ENCODE data around the gene FAM20A.

FAM20A gene

GRCh38 chr17:68594552-68594951 is 6.6 kb downstream of the FAM20A start:
- Histone ChIP-seq H3K4me3 (ENCODE audit: low read depth, low read length) (no peak overlapping the region), H3K9me3 (ENCODE audit: control insufficient read depth, insufficient read depth, low read depth, low read length) (no peaks in the 10 kb centered on the region), H3K36me3 (ENCODE audit: control insufficient read depth in 2 of 2, insufficient read depth in 1 of 2, low read length in 2 of 2) (no peaks in the 10 kb centered on the region), H3K4me1 (ENCODE audit: control insufficient read depth, insufficient read depth, low read length) (peaks cover 7% of the 10 kb centered on the region), H3K27ac (ENCODE audit: extremely low read depth, low read depth, low read length) (no peak overlapping the region)
- TF ChIP-seq ZNF791 (tag by site-specific recombination; IDR thresholded peaks at IDR 0.05) (no peak), ZNF660 (tag by site-specific recombination; IDR thresholded peaks at IDR 0.05) (no peak), ZNF529 (tag by site-specific recombination; IDR thresholded peaks at IDR 0.05; ENCODE audit: insufficient replicate concordance) (no peak), ZNF580 (tag by site-specific recombination; IDR thresholded peaks at IDR 0.05) (no peak), PRDM6 (tag by site-specific recombination; IDR thresholded peaks at IDR 0.05) (no peak), ZNF692 (tag by site-specific recombination; IDR thresholded peaks at IDR 0.05) (no peak), SP2 (tag by site-specific recombination; IDR thresholded peaks at IDR 0.05) (no peak), ZNF146 (tag by site-specific recombination; IDR thresholded peaks at IDR 0.05) (no peak), HOXA7 (CRISPR knock-in tag; IDR thresholded peaks at IDR 0.05; ENCODE audit: borderline replicate concordance) (no peak)
- ChIA-PET CTCF (interaction anchor here (0.6 kb wide), 1 partner anchor 937 kb away, joined by 3 read pairs; no protein-coding TSS in a partner anchor), POLR2A (no interaction called here)

DNA sequence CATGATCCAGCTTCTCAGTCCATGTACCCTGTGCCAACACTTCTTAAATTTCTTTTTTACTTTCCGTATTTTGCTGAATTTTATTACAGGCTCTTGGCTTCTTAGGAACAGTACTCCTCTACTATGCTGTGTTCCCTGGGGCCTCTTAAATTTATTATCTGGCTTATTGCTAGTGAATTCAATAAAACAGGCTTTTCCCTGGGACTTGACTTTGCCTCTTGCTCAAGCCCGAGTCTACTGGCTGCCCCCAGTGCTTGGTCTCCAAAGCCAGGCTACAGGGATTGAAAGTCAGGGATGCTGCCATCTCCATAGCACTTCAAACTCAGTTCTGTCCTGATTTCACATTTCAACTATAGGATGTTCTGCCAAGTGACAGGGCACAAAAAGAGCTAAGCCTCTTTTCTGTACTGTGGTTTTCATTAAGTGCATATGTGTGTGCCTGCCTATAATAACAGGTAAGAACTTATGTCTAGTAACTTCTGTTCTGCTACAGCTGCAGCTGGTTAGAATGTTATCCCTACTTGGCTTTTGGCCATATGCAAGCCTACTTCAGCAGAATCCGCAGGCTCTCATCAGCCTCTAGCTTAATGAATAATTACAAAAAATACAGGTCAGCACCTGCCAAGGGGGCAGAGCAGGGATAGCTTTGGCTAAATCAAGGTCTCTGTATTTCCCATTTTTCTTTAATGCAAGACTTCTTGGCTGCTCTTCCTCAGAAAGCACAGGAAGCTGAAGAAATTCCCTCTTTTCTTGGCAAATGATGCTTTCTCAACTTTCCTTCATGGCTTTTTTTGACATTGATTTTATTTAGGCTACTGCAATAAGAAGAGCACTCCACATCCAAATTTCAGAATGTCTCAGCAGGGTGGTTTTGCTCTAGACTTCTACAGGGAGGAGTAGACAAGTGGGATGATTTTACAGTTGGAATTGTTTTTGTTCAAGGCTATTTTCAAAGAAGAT is 8.2 kb downstream of the FAM20A start:
- H3K27ac ChIP-seq (ENCODE audit: extremely low read depth, low read depth, low read length): no peak overlapping the region
- CTCF ChIA-PET: interaction anchor here (0.5 to 3.4 kb wide), 4 partner anchors 21 to 1431 kb away, joined by 3 to 16 read pairs (median 3); no protein-coding TSS in a partner anchor
- POLR2A ChIA-PET: no interaction called here
- H3K36me3 ChIP-seq (ENCODE audit: control insufficient read depth in 2 of 2, insufficient read depth in 1 of 2, low read length in 2 of 2): no peaks in the 10 kb centered on the region
- TF ChIP-seq ZNF624 (tag by site-specific recombination; IDR thresholded peaks at IDR 0.05) (no peak), HOXA7 (CRISPR knock-in tag; IDR thresholded peaks at IDR 0.05; ENCODE audit: borderline replicate concordance) (no peak), ZNF362 (tag by site-specific recombination; IDR thresholded peaks at IDR 0.05) (no peak), GLIS2 (tag by site-specific recombination; IDR thresholded peaks at IDR 0.05) (no peak), ZNF114 (tag by site-specific recombination; IDR thresholded peaks at IDR 0.05) (no peak), ZNF623 (tag by site-specific recombination; IDR thresholded peaks at IDR 0.05) (no peak), GLI4 (tag by site-specific recombination; IDR thresholded peaks at IDR 0.05) (no peak), ZNF510 (tag by site-specific recombination; IDR thresholded peaks at IDR 0.05; ENCODE audit: insufficient replicate concordance) (no peak), EGR2 (tag by site-specific recombination; IDR thresholded peaks at IDR 0.05; ENCODE audit: low read depth) (no peak), ZNF146 (tag by site-specific recombination; IDR thresholded peaks at IDR 0.05) (no peak), YY1 (tag by site-specific recombination; IDR thresholded peaks at IDR 0.05) (no peak), SCRT1 (tag by site-specific recombination; IDR thresholded peaks at IDR 0.05; ENCODE audit: borderline replicate concordance) (no peak)
- TF ChIP-seq, protein P1, sequence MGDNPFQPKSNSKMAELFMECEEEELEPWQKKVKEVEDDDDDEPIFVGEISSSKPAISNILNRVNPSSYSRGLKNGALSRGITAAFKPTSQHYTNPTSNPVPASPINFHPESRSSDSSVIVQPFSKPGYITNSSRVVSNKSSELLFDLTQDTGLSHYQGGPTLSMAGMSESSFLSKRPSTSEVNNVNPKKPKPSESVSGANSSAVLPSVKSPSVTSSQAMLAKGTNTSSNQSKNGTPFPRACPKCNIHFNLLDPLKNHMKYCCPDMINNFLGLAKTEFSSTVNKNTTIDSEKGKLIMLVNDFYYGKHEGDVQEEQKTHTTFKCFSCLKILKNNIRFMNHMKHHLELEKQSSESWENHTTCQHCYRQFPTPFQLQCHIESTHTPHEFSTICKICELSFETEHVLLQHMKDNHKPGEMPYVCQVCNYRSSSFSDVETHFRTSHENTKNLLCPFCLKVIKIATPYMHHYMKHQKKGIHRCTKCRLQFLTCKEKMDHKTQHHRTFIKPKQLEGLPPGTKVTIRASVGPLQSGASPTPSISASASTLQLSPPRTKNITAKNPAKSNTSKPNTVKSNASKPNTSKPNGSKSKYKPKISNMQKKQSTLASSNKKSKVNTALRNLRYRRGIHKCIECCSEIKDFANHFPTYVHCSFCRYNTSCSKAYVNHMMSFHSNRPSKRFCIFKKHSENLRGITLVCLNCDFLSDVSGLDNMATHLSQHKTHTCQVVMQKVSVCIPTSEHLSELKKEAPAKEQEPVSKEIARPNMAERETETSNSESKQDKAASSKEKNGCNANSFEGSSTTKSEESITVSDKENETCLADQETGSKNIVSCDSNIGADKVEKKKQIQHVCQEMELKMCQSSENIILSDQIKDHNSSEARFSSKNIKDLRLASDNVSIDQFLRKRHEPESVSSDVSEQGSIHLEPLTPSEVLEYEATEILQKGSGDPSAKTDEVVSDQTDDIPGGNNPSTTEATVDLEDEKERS (tag by site-specific recombination; IDR thresholded peaks at IDR 0.05): no peak
- TF ChIP-seq, protein P2, sequence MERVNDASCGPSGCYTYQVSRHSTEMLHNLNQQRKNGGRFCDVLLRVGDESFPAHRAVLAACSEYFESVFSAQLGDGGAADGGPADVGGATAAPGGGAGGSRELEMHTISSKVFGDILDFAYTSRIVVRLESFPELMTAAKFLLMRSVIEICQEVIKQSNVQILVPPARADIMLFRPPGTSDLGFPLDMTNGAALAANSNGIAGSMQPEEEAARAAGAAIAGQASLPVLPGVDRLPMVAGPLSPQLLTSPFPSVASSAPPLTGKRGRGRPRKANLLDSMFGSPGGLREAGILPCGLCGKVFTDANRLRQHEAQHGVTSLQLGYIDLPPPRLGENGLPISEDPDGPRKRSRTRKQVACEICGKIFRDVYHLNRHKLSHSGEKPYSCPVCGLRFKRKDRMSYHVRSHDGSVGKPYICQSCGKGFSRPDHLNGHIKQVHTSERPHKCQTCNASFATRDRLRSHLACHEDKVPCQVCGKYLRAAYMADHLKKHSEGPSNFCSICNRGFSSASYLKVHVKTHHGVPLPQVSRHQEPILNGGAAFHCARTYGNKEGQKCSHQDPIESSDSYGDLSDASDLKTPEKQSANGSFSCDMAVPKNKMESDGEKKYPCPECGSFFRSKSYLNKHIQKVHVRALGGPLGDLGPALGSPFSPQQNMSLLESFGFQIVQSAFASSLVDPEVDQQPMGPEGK (tag by site-specific recombination; IDR thresholded peaks at IDR 0.05): no peak
- no peak overlapping the region for H3K4me3 ChIP-seq (ENCODE audit: low read depth, low read length)
- H3K4me1 ChIP-seq (ENCODE audit: control insufficient read depth, insufficient read depth, low read length): peaks cover 3% of the 10 kb centered on the region
- H3K9me3 ChIP-seq (ENCODE audit: control insufficient read depth, insufficient read depth, low read depth, low read length): no peaks in the 10 kb centered on the region

All from HEK293 (cell line).